A549 treated with GW870086 at 1 μM for 4 hours (cell line): ENCODE measurements around the gene UBE2D1. TPM values are rescaled to one million over a fixed set of nuclear protein-coding genes. Genes with fewer than 3 reads are reported as not detected.

Experiments
- total RNA-seq: library from RNA; stranded (reverse); fragments of 200-300 nt; extraction: Qiagen RNA extraction; gene quantifications from 5 replicates; pipeline ENCODE4 v1.2.3, GENCODE V29; 2022; ENCODE audit warnings: low read depth

The UBE2D1 gene
- total RNA-seq, result 13.5 to 21.1 TPM (median 17.4 TPM) in 5 replicates

DNA sequence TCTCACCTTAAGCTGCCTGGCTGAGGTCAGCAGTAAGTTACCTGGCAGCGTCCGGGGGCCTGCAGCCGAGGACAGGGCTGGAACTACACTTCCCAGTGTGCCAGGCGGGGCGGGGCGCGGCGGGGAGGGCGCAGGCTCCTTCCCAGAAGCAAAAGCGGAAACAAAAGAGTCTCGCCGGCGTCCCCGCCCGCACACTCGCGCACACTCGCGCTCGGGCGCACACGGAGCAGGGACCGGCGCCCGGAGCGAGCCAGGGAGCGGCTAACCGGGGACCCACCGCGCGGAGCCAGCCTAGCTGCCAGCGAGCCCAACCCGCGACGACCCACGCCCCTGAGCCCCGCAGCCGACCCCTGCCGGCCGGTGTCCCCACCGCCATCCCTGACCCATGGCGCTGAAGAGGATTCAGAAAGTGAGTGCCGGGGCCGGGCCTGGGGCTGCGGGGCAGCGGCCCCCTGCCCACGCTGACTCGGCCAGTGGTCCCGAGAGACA lies at the start of gene UBE2D1:
UBE2D1 (plus strand) TSS at position 190 of the 489 bp plus-strand sequence; CDS start at position 386, 196 bp downstream.

DNA sequence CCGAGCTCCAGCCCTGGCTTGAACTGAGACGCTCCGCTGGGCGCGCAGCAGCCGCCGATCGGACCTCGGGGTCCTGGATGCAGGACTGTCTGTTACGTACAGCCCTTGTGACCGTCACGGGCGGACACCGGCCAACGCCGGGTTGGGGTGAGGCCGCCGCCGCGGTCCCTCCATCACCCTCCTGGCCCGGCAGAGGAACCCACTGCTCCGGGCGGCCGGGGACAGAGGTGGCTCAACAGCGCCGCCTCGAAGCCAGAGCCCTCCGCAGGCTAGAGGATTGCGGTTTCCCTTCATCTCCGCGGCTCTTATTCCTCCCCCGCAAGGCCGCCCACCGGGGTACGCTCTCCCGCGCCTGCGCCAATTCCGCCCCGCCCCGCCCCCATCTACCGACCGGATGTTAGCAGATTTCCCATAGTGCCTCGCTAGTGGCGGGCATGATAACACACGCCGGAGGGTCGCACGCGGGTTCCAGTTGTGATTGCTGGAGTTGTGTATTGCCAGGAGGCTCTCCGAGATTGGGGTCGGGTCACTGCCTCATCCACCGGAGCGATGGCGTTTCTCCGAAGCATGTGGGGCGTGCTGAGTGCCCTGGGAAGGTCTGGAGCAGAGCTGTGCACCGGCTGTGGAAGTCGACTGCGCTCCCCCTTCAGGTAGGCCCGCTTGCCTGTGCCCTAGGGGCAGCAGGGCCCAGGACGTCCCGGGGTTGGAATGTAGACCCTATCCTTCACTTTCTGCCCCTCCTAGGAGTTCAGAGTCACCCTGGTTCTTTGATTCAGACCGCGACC lies 50.4 kb downstream of the UBE2D1 start, which contains the start of gene TFAM:
TFAM (plus strand) TSS at position 412 of the 785 bp plus-strand sequence; CDS start at position 550, 138 bp downstream.

Other genes starting within 250 kb of the UBE2D1 start
- 2.0 to 3.9 TPM (median 3.3 TPM) in 5 replicates for gene IPMK, start 67.1 kb upstream of the UBE2D1 start, total RNA-seq
- gene CISD1, start 65.8 kb upstream of the UBE2D1 start, total RNA-seq, result 38.2 to 58.1 TPM (median 55.6 TPM) in 5 replicates
- 63.5 to 81.5 TPM (median 70.8 TPM) in 5 replicates for gene TFAM, start 50.4 kb downstream of the UBE2D1 start, total RNA-seq
- gene BICC1, start 177.9 kb downstream of the UBE2D1 start, total RNA-seq, result 13.4 to 19.4 TPM (median 18.3 TPM) in 5 replicates